Kidney epithelial cell (primary cell): ENCODE results near the gene BCAS3. TPM values are rescaled to one million over a fixed set of nuclear protein-coding genes. Genes with fewer than 3 reads are reported as not detected.
"Not testable (repeated sequence)": the region's sequence is repeated elsewhere in the genome, so short reads cannot be mapped to it uniquely, and the experiment has no call there.

Experiments
- DNase-seq: peaks from one replicate; pipeline ENCODE4 v3.0.0-alpha.2; 2010; ENCODE audit warnings: low read depth
- H3K27me3 ChIP-seq: 2 replicates; pipeline ENCODE4 v1.6.0; 2011; ENCODE audit warnings: low read length; ENCODE audit not compliant: control insufficient read depth, insufficient read depth
- H3K36me3 ChIP-seq: 2 replicates; pipeline ENCODE4 v1.5.1; 2011; ENCODE audit warnings: low read length; ENCODE audit not compliant: control insufficient read depth, insufficient read depth
- H3K4me3 ChIP-seq: 2 replicates; pipeline ENCODE4 v1.5.1; 2011; ENCODE audit warnings: low read depth, mild to moderate bottlenecking, control low read depth, low read length
- total RNA-seq: library from RNA; depleted of rRNA; stranded (reverse); fragments of >200 nt; gene quantifications from 2 replicates; pipeline ENCODE4 v1.2.3, GENCODE V29; 2015
- TF ChIP-seq, protein P1 (sequence below): IDR thresholded peaks from 2 replicates; pipeline ENCODE4 v1.5.1; 2011; ENCODE audit warnings: mild to moderate bottlenecking, moderate library complexity, low read length, control low read depth, inconsistent platforms; ENCODE audit not compliant: insufficient read depth, poor library complexity, severe bottlenecking

The BCAS3 gene
- total RNA-seq, 1 donor from 2014 or later, result 26.7 TPM

DNA sequence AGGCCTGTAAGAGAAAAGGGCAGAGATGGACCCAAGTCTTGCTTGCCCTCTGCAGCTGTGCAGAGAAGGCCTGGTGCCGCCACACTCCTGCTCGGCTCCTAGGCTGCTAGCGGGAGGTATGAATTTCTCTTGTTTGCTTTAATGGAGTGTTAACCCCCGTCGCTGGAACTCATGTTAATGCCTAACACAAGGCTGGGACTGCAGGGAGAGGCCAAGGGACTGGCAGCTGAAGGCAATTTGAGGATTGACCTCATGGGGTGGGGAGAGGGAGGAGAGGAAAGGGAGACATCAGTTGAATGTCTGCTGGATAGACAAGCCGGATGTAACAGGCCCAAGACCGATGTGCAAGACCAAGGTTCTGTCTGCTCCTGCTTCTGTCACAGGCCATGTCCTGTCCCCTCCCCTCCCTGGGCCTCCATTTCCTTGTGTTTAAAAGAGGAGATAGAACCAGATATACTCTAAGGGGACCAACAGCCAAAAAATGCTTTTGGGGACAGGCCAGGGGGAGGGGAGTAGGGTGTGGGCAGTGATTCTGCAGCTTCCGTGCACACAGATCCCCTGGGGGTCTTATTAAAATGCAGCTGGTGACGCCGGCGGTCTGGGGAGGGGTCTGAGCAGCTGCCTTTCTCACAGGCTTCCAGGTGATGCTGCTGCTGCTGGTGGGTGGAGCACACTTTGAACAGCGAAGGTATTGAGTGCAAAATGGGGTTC, 675.3 kb downstream of the BCAS3 start:
- no peak for DNase-seq
- TF ChIP-seq, protein P1, sequence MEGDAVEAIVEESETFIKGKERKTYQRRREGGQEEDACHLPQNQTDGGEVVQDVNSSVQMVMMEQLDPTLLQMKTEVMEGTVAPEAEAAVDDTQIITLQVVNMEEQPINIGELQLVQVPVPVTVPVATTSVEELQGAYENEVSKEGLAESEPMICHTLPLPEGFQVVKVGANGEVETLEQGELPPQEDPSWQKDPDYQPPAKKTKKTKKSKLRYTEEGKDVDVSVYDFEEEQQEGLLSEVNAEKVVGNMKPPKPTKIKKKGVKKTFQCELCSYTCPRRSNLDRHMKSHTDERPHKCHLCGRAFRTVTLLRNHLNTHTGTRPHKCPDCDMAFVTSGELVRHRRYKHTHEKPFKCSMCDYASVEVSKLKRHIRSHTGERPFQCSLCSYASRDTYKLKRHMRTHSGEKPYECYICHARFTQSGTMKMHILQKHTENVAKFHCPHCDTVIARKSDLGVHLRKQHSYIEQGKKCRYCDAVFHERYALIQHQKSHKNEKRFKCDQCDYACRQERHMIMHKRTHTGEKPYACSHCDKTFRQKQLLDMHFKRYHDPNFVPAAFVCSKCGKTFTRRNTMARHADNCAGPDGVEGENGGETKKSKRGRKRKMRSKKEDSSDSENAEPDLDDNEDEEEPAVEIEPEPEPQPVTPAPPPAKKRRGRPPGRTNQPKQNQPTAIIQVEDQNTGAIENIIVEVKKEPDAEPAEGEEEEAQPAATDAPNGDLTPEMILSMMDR, result no peak
- Histone ChIP-seq H3K4me3 (no peak overlapping the region), H3K36me3 (no peaks in the 10 kb centered on the region), H3K27me3 (no peaks in the 10 kb centered on the region)

- no peak for DNase-seq
- TF ChIP-seq, protein P1, result no peak
- Histone ChIP-seq H3K4me3 (no peak overlapping the region), H3K36me3 (no peaks in the 10 kb centered on the region), H3K27me3 (no peaks in the 10 kb centered on the region)
Observed at GRCh38 chr17:61353615-61354014, 676.0 kb downstream of the BCAS3 start.

- H3K4me3 ChIP-seq, result no peak overlapping the region
- no peaks in the 10 kb centered on the region for H3K27me3 ChIP-seq
- DNase-seq, result no peak
- TF ChIP-seq, protein P1, result no peak
- no peaks in the 10 kb centered on the region for H3K36me3 ChIP-seq
Observed at GRCh38 chr17:61354895-61355874, 677.5 kb downstream of the BCAS3 start.

DNA sequence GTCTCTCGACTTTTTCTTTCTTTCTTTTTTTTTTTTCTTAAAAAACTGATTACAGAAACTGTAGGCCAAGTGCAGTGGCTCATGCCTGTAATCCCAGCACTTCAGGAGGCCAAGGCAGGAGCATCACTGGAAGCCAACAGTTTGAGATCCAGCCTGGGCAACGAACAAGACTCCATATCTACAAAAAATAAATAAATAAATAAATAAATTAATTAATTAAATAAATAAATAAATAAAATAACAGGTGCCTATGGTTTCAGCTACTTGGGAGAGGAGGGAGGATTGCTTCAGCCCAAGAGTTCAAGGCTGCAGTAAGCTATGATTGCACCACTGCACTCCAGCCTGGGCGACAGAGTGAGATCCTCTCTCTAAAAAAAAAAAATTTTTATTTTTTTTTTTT, 679.4 kb downstream of the BCAS3 start:
- not testable (repeated sequence) for H3K36me3 ChIP-seq, DNase-seq, H3K27me3 ChIP-seq, H3K4me3 ChIP-seq

- H3K27me3 ChIP-seq, H3K36me3 ChIP-seq, DNase-seq, H3K4me3 ChIP-seq: not testable (repeated sequence)
Observed at GRCh38 chr17:61359513-61359912, 681.9 kb downstream of the BCAS3 start.

DNA sequence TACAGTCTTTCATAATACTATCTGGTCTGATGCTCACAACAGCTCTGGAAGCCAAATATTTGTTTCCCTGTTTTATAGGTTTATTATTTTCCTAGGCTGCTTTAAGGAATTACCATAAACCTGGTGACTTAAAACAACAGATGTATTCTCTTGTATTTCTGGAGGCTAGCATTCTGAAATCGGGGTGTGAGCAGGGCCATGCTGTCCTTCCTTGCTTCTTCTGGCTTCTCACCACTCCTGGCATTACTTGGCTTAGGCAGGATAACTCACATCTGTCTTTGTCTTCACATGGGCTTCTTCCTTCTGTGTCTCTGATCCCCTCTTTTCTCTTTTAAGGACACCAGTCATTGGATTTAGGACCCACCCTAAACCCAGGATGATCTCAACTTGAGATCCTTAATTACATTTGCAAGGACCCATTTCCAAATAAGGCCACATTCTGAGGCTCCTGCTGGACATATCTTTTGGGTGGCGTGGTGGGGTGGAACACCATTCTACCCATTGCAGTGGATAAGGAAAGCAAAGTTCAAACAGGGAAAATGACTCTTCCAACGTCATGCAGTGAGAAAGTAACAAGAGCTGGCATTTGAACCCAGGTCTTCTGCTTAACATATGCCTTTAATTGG, 682.8 kb downstream of the BCAS3 start:
- TF ChIP-seq, protein P1, result no peak

More for the DNA sequence above, 682.8 kb downstream of the BCAS3 start:
- H3K36me3 ChIP-seq, result no peaks in the 10 kb centered on the region
- no peak for DNase-seq
- H3K4me3 ChIP-seq, result no peak overlapping the region
- no peaks in the 10 kb centered on the region for H3K27me3 ChIP-seq
